ENCODE measurements around the gene SSBP3.

Gene SSBP3

DNA sequence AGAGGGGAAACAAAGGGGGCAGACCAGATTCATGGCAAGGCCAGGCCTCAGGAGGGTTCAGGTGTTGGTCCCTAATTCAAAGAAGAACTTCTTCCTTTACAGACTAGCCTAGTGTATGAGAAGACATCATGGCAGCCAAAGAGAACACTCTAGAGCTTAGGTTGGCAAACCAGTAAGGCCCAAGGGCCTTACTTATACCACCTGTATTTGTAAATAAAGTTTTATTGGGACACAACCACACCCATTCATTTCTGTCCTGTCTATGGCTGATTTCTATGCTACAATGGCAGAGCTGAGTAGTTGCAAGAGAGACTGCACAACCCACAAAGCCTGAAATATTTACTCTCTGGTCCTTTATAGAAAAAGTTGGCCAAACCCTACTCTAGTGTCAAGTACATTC lies 42.3 kb downstream of the SSBP3 start:
- no peak for TF ChIP-seq SIN3A (IDR thresholded peaks at IDR 0.05; ENCODE audit: borderline replicate concordance, insufficient read depth, low read length)
- no peak for TF ChIP-seq TAF1 (IDR thresholded peaks at IDR 0.05; ENCODE audit: borderline replicate concordance, insufficient read depth, low read length)
- no peak for TF ChIP-seq FOXP2 (optimal IDR thresholded peaks at IDR 0.05; ENCODE audit: borderline replicate concordance, extremely low read depth, extremely low read length, insufficient read depth)
- no peak for TF ChIP-seq POLR2AphosphoS5 (IDR thresholded peaks at IDR 0.05; ENCODE audit: low read depth, low read length)
- TF ChIP-seq, protein P1, sequence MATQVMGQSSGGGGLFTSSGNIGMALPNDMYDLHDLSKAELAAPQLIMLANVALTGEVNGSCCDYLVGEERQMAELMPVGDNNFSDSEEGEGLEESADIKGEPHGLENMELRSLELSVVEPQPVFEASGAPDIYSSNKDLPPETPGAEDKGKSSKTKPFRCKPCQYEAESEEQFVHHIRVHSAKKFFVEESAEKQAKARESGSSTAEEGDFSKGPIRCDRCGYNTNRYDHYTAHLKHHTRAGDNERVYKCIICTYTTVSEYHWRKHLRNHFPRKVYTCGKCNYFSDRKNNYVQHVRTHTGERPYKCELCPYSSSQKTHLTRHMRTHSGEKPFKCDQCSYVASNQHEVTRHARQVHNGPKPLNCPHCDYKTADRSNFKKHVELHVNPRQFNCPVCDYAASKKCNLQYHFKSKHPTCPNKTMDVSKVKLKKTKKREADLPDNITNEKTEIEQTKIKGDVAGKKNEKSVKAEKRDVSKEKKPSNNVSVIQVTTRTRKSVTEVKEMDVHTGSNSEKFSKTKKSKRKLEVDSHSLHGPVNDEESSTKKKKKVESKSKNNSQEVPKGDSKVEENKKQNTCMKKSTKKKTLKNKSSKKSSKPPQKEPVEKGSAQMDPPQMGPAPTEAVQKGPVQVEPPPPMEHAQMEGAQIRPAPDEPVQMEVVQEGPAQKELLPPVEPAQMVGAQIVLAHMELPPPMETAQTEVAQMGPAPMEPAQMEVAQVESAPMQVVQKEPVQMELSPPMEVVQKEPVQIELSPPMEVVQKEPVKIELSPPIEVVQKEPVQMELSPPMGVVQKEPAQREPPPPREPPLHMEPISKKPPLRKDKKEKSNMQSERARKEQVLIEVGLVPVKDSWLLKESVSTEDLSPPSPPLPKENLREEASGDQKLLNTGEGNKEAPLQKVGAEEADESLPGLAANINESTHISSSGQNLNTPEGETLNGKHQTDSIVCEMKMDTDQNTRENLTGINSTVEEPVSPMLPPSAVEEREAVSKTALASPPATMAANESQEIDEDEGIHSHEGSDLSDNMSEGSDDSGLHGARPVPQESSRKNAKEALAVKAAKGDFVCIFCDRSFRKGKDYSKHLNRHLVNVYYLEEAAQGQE (IDR thresholded peaks at IDR 0.05; ENCODE audit: insufficient read depth in 1 of 2, low read depth in 2 of 2, low read length in 2 of 2): no peak

DNA sequence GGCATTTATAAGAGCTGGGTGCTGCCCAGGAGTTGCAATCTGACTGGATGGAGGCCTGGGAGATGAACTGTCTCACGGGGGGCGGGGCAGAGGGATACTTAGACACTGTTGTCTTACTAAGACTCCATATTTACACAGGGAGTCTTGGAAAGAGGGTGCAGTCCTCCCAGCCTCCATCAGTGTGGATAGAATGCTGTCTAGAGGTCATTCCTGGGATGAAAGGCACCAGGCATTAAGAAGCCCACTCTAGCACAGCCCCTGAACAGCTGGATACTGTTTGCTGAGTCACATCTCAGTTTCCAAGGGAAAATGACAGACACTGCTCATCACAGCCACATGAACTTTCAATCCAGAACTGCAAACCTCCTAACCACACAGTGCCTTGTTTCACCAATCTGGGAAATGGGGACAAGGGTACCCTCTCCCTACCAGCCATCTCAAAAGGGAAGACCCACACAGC lies 43.3 kb downstream of the SSBP3 start:
- TF ChIP-seq, protein P1 (IDR thresholded peaks at IDR 0.05; ENCODE audit: insufficient read depth in 1 of 2, low read depth in 2 of 2, low read length in 2 of 2): no peak
- no peak for TF ChIP-seq SIN3A (IDR thresholded peaks at IDR 0.05; ENCODE audit: borderline replicate concordance, insufficient read depth, low read length)
- no peak for TF ChIP-seq TAF1 (IDR thresholded peaks at IDR 0.05; ENCODE audit: borderline replicate concordance, insufficient read depth, low read length)
- no peak for TF ChIP-seq POLR2AphosphoS5 (IDR thresholded peaks at IDR 0.05; ENCODE audit: low read depth, low read length)
- TF ChIP-seq FOXP2 (optimal IDR thresholded peaks at IDR 0.05; ENCODE audit: borderline replicate concordance, extremely low read depth, extremely low read length, insufficient read depth): no peak

DNA sequence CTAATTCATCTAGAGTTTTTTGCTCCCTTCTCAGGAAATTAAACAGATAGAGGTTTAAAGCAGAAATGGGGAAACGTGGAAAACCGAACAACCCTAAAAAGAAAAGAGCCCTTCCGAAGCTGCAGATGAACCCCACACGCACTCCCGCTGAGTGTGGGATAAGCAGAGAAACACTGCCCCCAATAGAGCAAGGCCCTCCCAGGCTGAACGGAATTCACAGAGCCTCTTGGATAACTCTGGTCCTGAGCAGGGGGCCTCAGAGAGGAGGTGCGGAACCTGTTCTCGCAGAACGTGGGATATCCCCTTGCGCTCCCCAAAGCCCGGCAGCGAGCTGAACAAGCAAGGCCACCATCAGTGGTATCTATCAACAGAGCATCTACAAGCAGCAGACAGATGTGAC lies 44.9 kb downstream of the SSBP3 start:
- TF ChIP-seq FOXP2 (optimal IDR thresholded peaks at IDR 0.05; ENCODE audit: borderline replicate concordance, extremely low read depth, extremely low read length, insufficient read depth): no peak
- no peak for TF ChIP-seq TAF1 (IDR thresholded peaks at IDR 0.05; ENCODE audit: borderline replicate concordance, insufficient read depth, low read length)
- TF ChIP-seq, protein P1 (IDR thresholded peaks at IDR 0.05; ENCODE audit: insufficient read depth in 1 of 2, low read depth in 2 of 2, low read length in 2 of 2): no peak
- no peak for TF ChIP-seq POLR2AphosphoS5 (IDR thresholded peaks at IDR 0.05; ENCODE audit: low read depth, low read length)

DNA sequence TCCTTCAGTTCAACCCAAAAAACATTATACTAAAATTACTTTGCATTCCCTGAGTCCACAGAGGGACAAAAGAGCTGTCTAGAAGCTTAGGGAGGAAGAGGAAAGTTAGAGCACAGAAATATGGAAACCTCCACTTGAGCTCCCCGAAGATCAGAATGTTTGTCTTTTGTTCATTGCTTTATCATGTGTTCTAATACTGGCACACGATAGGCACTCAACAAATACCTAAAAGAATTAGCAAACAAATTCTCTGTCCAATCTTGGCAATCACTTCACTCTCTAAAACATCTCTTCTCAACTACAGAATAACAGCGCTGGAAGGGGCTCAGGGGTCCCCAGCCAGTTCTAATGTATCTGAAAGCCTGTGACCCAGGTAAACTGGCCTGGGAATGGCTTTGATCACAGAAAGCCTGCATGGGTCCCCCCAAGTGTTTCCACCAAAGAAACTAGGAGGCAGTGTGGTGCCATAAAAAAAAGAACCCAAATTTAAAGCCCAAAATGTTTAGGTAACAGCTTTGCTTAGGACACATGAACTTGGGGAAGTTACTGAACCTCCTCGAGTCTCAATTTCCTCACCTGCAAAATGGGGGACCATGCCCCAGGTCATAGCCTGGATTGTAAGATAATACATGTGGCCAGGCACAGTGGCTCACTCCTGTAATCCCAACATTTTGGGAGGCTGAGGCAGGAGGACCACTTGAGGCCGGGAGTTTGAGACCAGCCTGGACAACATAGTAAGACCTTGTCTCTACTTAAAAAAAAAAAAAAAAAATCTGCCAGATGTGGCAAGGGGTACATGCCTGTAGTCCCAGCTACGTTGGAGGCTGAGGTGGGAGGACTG lies 45.8 kb downstream of the SSBP3 start:
- TF ChIP-seq FOXP2 (optimal IDR thresholded peaks at IDR 0.05; ENCODE audit: borderline replicate concordance, extremely low read depth, extremely low read length, insufficient read depth) (no peak), SIN3A (IDR thresholded peaks at IDR 0.05; ENCODE audit: borderline replicate concordance, insufficient read depth, low read length) (no peak), TAF1 (IDR thresholded peaks at IDR 0.05; ENCODE audit: borderline replicate concordance, insufficient read depth, low read length) (no peak)

DNA sequence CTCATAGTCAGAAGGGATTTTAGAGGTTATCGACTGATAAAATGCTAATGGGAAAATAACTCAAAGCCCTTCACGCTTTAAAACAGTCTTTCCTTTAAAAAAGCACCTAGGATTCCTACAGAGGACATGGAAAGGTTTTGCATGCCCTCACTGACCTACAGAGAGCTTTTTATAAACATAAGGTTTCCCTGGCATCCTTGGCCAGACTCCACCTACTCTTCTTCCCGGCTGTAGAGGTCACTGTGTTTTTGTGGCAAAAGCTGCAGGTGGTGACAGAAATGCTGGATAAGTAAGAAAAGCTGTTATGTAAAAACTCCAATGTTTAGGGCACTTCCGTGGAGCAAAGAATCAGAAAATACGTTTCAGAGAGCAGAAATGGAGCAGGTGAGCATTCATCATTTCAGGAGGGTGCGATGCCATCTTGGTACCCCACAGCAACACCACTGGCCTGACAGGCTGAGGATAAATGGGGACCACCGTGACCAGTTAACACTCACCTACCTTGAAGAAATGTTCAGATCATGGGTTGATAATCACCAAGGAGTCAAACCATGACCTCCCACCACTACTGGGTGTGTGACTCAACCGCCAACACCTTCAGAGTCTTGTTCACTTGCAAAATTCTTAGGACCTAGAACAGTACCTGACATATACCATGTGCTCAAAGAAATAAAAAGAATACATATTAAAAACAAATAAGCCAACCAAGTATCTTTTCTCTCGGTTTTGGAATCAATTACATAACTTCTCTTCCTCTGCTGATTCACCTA lies 46.6 kb downstream of the SSBP3 start:
- TF ChIP-seq POLR2AphosphoS5 (IDR thresholded peaks at IDR 0.05; ENCODE audit: low read depth, low read length) (no peak), SIN3A (IDR thresholded peaks at IDR 0.05; ENCODE audit: borderline replicate concordance, insufficient read depth, low read length) (no peak), FOXP2 (optimal IDR thresholded peaks at IDR 0.05; ENCODE audit: borderline replicate concordance, extremely low read depth, extremely low read length, insufficient read depth) (no peak), TAF1 (IDR thresholded peaks at IDR 0.05; ENCODE audit: borderline replicate concordance, insufficient read depth, low read length) (no peak)
- TF ChIP-seq, protein P1 (IDR thresholded peaks at IDR 0.05; ENCODE audit: insufficient read depth in 1 of 2, low read depth in 2 of 2, low read length in 2 of 2): no peak

Measured in PFSK-1 (cell line).